HG03575 (cell line): Measurements from ENCODE around the gene PROM2.
"Not testable (repeated sequence)": the region's sequence is repeated elsewhere in the genome, so short reads cannot be mapped to it uniquely, and the experiment has no call there.

ENCODE experiments used
- ATAC-seq: cut with Tn5 transposase; IDR thresholded peaks from one replicate; pipeline ENCODE4 v1.9.1; 2021; ENCODE audit not compliant: unreplicated experiment, insufficient number of reproducible peaks, low FRiP score; ENCODE audit errors: extremely low read depth

Gene PROM2

GRCh38 chr2:95267458-95268210 is 6.6 kb upstream of the PROM2 start:
- no peak for ATAC-seq

GRCh38 chr2:95268211-95269035 is 5.8 kb upstream of the PROM2 start:
- ATAC-seq: no peak

- ATAC-seq: no peak
Observed at GRCh38 chr2:95269036-95269680, 5.1 kb upstream of the PROM2 start.

GRCh38 chr2:95269745-95270144 is 4.5 kb upstream of the PROM2 start:
- not testable (repeated sequence) for ATAC-seq

GRCh38 chr2:95270541-95271081 is 3.6 kb upstream of the PROM2 start:
- ATAC-seq: no peak

GRCh38 chr2:95271381-95271971 is 2.8 kb upstream of the PROM2 start:
- no peak for ATAC-seq

- no peak for ATAC-seq
Observed at GRCh38 chr2:95272299-95272751, 1.9 kb upstream of the PROM2 start.

- ATAC-seq: no peak
Observed at GRCh38 chr2:95272781-95273180, 1.5 kb upstream of the PROM2 start.

GRCh38 chr2:95273566-95274290 is 521 bp upstream of the PROM2 start:
- no peak for ATAC-seq

- no peak for ATAC-seq
Observed at GRCh38 chr2:95275151-95275515, 884 bp downstream of the PROM2 start.

GRCh38 chr2:95275601-95276243 is 1.5 kb downstream of the PROM2 start:
- ATAC-seq: no peak

GRCh38 chr2:95276244-95276887 is 2.1 kb downstream of the PROM2 start:
- no peak for ATAC-seq

GRCh38 chr2:95276888-95277245 is 2.6 kb downstream of the PROM2 start:
- no peak for ATAC-seq

- ATAC-seq: no peak
Observed at GRCh38 chr2:95277246-95277906, 3.1 kb downstream of the PROM2 start.

GRCh38 chr2:95278051-95278471 is 3.8 kb downstream of the PROM2 start:
- no peak for ATAC-seq

GRCh38 chr2:95278637-95279225 is 4.5 kb downstream of the PROM2 start:
- ATAC-seq: no peak
